Stimulated activated CD4-positive, alpha-beta T cell treated with anti-CD3 and anti-CD28 coated beads, Interleukin-2, amount 100 ng/mL, for 4 hours (primary cell): ENCODE measurements around the gene BCAR3.

ENCODE experiments used
- DNase-seq: peaks from one replicate; pipeline ENCODE4 v3.0.0-alpha.2; 2020; ENCODE audit warnings: low read depth

BCAR3 gene

GRCh38 chr1:93681101-93681988 is at the start of gene BCAR3:
BCAR3 (minus strand) TSS chr1:93681837; CDS start chr1:93674930, 6,907 bp downstream.
- no peak for DNase-seq

- no peak for DNase-seq
These were observed 49.0 kb upstream of the BCAR3 start for GRCh38 chr1:93730621-93731020.

- no peak for DNase-seq
These were observed 48.3 kb upstream of the BCAR3 start for GRCh38 chr1:93729906-93730305.

- no peak for DNase-seq
These were observed 47.9 kb upstream of the BCAR3 start for GRCh38 chr1:93729502-93729901.

- no peak for DNase-seq
These were observed 47.0 kb upstream of the BCAR3 start for GRCh38 chr1:93728480-93729131.

- DNase-seq = no peak
These were observed 42.2 kb upstream of the BCAR3 start for GRCh38 chr1:93723733-93724270.

GRCh38 chr1:93723110-93723509 is 41.5 kb upstream of the BCAR3 start:
- DNase-seq = no peak

- DNase-seq = no peak
These were observed 40.7 kb upstream of the BCAR3 start for GRCh38 chr1:93722081-93723031.

- no peak for DNase-seq
These were observed 39.5 kb upstream of the BCAR3 start for GRCh38 chr1:93720956-93721626.

- no peak for DNase-seq
These were observed 36.0 kb upstream of the BCAR3 start for GRCh38 chr1:93717640-93718039.

- DNase-seq = peak; percentile 9
These were observed 35.3 kb upstream of the BCAR3 start for GRCh38 chr1:93716941-93717368.

GRCh38 chr1:93716163-93716562 is 34.5 kb upstream of the BCAR3 start:
- DNase-seq = no peak

- no peak for DNase-seq
These were observed 34.0 kb upstream of the BCAR3 start for GRCh38 chr1:93715529-93716126.

- no peak for DNase-seq
These were observed 32.7 kb upstream of the BCAR3 start for GRCh38 chr1:93714356-93714755.

GRCh38 chr1:93713341-93713740 is 31.7 kb upstream of the BCAR3 start:
- DNase-seq = no peak

- no peak for DNase-seq
These were observed 31.1 kb upstream of the BCAR3 start for GRCh38 chr1:93712741-93713140.

GRCh38 chr1:93710499-93711453 is 29.1 kb upstream of the BCAR3 start:
- DNase-seq = no peak

GRCh38 chr1:93708734-93709481 is 27.3 kb upstream of the BCAR3 start:
- no peak for DNase-seq

- DNase-seq = no peak
These were observed 26.3 kb upstream of the BCAR3 start for GRCh38 chr1:93707956-93708355.
